ENCODE measurements around the gene WDR4. TPM values are rescaled to one million over a fixed set of nuclear protein-coding genes. Genes with fewer than 3 reads are reported as not detected.

WDR4 gene
- total and polyA plus RNA-seq, 2 experiments from 2014 or later: 22.5 to 50.2 TPM

GRCh38 chr21:42923553-42924432 lies 44.5 kb upstream of the WDR4 start (continued):
- no peak for TF ChIP-seq ZNF462 (CRISPR knock-in tag; IDR thresholded peaks at IDR 0.05)

- Histone ChIP-seq H3K79me2 (replicated peaks; ENCODE audit: insufficient read depth) (peaks cover 6% of the 10 kb centered on the region; the same call in 1 of the 2 replicates), H2AFZ (no peak overlapping the region), H3K4me3 (no peak overlapping the region), H3K4me1 (ENCODE audit: insufficient read depth) (peaks cover 23% of the 10 kb centered on the region; the same call in 1 of the 2 replicates), H3K9me2 (ENCODE audit: insufficient read depth) (no peaks in the 10 kb centered on the region), H3F3A (replicated peaks; ENCODE audit: low read depth) (no peaks in the 10 kb centered on the region), H4K20me1 (replicated peaks; ENCODE audit: insufficient read depth) (no peaks in the 10 kb centered on the region), H3K4me2 (0 out of 2 replicates have a peak overlapping the region, but pooled peaks have one; percentile 20), H3K36me3 (ENCODE audit: insufficient read depth) (peaks cover 5% of the 10 kb centered on the region), H3K27me3 (ENCODE audit: insufficient read depth) (no peaks in the 10 kb centered on the region), H3K27ac (ENCODE audit: low read depth) (0 out of 2 replicates have a peak overlapping the region, but pooled peaks have one; percentile 0)
- Mint-ChIP-seq H3K36me3 (ENCODE audit: low read depth) (peaks cover 14% of the 10 kb centered on the region), H3K27ac (no peak overlapping the region), H3K9me3 (no peaks in the 10 kb centered on the region; the same call in 2 of the 3 replicates), H3K4me3 (no peak overlapping the region), H3K27me3 (ENCODE audit: insufficient read depth, low read depth, poor library complexity) (peaks cover 14% of the 10 kb centered on the region), H3K4me1 (peaks cover 30% of the 10 kb centered on the region)
- TF ChIP-seq CTCF (conservative IDR thresholded peaks at IDR 0.05; ENCODE audit: low read depth in 2 of 2): peak in 1 of 2 experiments; percentile 13; a peak in 1 of 4 replicates
- no peak for TF ChIP-seq EZH2 (IDR thresholded peaks at IDR 0.05; ENCODE audit: low read depth, unreplicated experiment)
- ATAC-seq: no peak
- DNase-seq (ENCODE audit: low spot score): no peak
Observed at GRCh38 chr21:42922918-42923317, 43.6 kb upstream of the WDR4 start.

Measured in GM23338 (cell line).